Measurements from ENCODE around the gene RPS6KA5. TPM values are rescaled to one million over a fixed set of nuclear protein-coding genes. Genes with fewer than 3 reads are reported as not detected.
"Not testable (repeated sequence)": the region's sequence is repeated elsewhere in the genome, so short reads cannot be mapped to it uniquely, and the experiment has no call there.

The RPS6KA5 gene
- total RNA-seq, 2 donors from 2014 or later: 4.0 to 6.4 TPM

DNA sequence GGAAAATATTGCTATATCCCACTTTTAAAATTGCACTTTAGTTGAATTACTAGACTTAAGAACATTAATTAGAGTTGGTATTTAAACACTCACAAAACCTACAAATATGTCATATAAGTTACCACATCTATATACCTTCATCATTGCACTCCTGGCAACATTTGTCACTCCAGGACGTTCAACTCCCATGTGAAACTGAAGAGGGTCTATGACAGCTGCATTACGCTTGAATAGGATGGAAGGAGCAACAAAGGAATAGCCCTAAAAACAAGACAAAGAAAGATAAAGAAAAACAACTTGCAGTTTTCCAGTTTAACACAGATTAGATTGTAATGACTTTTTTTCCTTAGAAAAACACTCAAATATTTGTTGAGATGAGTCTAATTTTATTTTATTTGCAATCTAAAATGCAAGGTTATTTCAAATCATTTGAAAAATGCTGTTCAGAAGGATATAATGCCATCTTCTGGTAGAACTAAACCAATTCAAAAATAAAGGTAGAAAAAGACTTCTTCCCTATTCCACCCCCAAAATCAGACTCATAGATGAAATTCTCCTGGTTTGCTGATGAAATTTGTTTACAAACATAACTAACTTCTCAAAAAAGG lies 159.9 kb downstream of the RPS6KA5 start:
- intact Hi-C loops (cut with DNase I): loop anchor here in 1 of 2 donors (5.0 kb wide), 1 partner anchor 387 kb away; no protein-coding TSS in a partner anchor
- no peak for DNase-seq (ENCODE audit: low spot score)

DNA sequence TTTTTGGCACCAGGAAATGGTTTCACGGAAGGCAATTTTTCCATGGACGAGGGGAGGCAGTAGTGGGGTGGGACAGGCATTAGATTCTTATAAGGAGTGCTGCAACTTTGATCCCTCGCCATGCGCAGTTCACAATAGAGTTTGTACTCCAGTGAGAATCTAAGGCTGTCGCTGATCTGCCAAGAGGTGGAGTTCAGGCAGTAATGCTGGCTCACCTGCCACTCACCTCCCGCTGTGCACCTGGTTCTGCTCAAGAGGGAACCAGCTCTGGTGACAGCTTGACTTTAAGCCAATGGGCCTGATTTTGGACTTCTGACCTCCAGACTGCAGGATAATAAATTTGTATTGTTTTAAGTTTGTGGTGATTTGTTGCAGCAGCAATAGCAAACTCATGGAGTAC lies 163.4 kb downstream of the RPS6KA5 start:
- no peak for DNase-seq (ENCODE audit: low spot score)
- intact Hi-C loops (cut with DNase I): no loop called here

DNA sequence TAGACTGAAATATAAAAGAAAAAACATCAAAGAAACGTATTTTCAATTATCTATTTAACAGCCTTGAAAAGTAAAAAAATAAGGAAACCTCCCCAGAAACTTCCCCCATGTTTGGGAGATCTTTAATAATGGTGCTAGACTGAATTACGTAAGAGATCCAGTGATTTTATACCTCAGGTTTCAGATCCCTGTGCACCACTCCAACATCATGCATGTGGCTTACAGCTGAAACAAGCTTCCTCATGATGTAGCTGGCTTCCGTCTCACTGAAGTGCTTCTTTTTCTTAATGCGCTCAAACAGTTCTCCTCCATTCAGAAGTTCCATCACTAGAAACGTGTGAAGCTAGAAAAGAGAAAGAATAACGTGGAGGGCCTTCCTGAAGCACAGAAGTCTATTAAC lies 166.2 kb downstream of the RPS6KA5 start:
- intact Hi-C loops (cut with DNase I): no loop called here
- DNase-seq (ENCODE audit: low spot score): no peak

DNA sequence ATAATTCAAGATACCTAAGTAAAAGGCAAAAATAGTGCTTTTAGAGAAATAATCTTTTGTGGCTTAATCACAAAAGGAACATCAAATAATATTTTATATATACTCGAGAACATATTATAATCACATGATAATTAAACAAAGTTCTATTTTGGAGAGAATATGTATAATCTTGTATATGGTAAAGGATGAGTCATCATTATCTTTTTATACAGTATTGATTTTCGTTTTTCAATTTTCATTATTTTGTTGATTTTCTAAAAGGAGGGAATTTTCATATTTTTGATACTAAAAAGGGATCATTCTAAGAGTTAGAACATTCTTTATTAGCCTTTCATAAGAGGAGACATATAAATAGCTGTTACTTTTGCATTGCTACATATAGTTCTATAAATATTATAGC lies 166.9 kb downstream of the RPS6KA5 start:
- DNase-seq (ENCODE audit: low spot score): no peak
- intact Hi-C loops (cut with DNase I): no loop called here

DNA sequence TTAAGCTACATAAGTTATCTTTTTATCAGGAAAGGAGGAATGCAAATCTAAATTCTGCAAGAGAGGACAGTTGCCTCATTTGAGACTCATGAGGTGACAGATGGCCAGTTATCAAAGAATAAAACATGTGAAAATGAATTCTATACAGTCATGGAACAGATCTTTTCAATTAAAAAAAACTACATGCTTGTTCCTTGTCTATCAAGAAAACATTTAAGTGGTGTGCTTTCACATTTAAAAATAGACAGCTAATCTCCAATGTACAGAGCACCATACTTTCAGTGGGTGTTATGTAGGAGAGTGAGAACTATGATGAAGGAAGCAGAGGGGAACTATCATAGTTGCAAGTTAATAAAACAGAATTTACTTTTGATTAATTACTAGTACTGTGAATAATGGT lies 167.5 kb downstream of the RPS6KA5 start:
- DNase-seq (ENCODE audit: low spot score): no peak
- intact Hi-C loops (cut with DNase I): no loop called here

DNA sequence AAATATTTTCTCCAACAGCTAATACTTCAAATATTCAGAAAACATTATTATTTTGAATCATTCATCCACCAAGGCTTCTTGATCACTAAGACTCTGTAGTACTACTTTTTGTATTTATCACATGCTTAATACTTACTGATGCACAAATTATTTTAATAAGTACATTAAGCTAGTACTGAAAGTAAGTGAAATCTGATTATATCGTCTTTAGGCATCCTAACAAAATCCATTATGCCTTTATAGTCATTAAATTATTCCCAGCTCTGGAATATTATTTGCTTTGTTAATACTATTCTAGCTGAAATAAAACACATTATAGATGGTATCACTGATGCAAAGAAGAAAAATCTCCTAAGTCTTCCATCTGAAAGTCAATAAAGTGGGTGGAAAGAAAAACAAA lies 169.1 kb downstream of the RPS6KA5 start:
- DNase-seq (ENCODE audit: low spot score): no peak
- intact Hi-C loops (cut with DNase I): no loop called here

DNA sequence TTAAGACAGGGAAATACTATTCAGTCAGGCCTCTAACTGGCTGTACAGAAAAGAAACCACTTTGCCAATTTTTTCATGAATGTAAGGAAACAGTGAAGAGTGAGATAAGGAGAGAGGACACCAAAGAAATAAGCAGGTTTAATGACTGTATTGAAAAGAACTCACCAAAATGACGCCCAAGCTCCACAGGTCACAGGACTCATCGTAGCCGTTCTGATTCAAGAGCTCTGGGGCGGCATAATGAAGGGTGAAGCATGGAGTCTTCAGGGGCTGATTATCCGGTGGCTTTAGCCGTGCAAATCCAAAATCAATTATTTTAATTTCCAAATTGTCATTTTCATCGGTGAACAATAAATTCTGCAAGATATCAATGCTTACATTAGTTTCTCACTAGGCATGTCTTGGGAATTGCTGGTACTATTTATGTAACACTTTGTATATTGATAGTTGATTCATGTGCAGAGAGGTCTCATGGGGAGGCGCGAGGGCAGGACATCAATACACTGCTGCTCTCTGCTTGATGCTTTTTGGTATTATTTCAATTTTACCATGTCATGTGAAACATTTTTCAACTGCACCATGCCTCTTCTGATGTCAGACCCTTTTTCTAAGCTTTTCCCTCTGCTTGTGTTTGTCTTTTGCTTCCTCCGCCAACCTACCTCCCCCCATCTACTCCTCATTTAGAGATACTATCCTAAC lies 170.0 kb downstream of the RPS6KA5 start:
- no peak for DNase-seq (ENCODE audit: low spot score)
- intact Hi-C loops (cut with DNase I): no loop called here

DNA sequence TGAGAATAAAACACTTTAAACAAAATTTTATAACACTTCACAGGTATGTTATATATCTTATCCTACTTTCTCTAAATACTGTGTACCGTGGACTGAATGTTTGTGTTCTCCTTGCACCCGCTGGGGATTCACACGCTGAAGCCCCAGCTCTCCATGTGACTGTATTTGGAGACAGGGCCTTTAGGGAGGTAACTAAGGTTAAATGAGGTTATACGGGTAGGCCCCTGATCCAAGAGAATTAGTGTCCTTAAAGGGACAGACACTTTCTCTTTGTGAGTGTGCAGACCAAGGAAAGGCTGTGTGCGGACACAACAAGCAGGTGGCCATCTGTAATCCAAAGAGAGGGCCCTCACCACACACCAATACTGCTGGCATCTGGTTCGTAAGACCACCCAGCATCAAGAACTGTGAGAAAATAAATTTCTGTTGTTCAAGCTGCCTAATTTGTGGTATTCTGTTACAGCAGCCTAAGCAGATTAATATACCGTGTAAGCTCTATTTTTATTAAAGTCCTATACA lies 174.1 kb downstream of the RPS6KA5 start:
- no peak for DNase-seq (ENCODE audit: low spot score)
- intact Hi-C loops (cut with DNase I): no loop called here

DNA sequence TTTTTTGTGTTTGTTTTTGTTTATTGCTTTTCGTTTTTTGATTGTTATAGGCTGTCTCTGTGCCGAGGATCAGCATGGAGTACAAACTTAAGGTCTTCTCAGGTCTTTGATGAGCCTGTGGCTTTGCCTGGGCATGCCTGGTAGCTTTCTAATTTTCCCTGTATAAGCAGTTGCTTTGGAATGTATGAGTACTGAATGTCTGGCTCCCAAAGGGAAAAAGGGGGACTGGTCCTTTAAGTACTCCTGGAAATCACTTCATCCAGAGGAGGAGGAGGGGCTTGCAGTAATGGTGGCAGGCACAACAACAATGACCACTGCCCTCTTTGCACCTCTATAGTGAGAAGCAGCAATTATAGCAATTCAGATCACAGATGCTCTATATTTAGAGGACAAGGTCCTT lies 176.7 kb downstream of the RPS6KA5 start:
- intact Hi-C loops (cut with DNase I): no loop called here
- DNase-seq (ENCODE audit: low spot score): no peak

DNA sequence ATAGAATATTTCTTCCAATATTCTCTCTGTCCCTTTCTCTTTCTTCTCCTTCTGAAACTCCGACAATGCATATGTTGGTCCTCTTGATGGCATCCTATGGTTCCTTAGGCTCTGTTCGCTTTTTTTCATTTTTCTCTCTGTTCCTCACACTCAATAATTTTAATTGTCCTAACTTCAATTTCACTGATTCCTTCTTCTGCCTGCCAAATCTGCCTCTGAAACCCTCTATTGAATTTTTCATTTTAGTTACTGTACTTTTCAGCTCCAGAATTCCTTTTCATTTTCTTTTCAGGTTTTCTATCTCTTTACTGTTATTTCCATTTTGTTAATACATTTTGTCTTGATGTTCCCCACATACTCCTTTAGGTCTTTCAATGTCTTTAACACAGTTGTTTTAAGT lies 177.2 kb downstream of the RPS6KA5 start:
- intact Hi-C loops (cut with DNase I): no loop called here
- no peak for DNase-seq (ENCODE audit: low spot score)

DNA sequence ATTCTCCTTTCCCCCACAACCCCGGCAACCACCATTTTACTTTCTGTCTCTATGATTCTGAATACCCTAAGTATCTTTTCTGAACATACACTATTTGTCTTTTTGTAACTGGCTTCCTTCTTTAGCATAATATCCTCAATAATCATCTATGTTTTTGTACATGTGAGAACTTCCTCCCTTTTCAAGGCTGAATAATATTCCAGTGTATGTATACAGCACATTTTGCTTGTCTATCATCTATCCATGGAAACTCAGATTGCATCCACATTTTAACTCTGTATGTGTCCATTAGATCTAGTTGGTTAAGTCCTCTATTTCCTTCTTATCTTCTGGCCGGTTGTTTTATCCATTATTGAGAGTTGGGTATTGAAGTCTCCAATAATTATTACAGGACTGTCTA lies 180.2 kb downstream of the RPS6KA5 start:
- intact Hi-C loops (cut with DNase I): no loop called here
- no peak for DNase-seq (ENCODE audit: low spot score)

DNA sequence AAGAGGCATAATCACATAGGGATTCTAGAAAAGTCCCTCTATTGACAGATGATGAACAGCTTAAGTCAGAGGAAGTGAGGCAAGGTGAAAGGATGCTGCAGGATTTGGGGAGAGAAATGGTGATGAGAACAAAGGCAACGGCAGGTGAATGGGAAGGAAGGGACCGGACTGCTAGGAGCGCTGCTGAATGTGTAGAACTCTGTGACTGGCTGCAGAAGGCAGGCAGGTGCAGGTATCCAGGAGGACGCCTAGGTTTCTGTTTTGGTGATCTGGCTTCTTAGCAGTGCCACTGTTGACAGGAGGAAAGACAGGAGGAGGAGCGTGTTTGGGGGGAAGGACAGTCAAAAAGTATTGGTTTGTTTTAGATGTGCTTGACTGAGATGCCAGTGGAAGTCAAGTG lies 185.8 kb downstream of the RPS6KA5 start:
- no peak for DNase-seq (ENCODE audit: low spot score)
- intact Hi-C loops (cut with DNase I): no loop called here

DNA sequence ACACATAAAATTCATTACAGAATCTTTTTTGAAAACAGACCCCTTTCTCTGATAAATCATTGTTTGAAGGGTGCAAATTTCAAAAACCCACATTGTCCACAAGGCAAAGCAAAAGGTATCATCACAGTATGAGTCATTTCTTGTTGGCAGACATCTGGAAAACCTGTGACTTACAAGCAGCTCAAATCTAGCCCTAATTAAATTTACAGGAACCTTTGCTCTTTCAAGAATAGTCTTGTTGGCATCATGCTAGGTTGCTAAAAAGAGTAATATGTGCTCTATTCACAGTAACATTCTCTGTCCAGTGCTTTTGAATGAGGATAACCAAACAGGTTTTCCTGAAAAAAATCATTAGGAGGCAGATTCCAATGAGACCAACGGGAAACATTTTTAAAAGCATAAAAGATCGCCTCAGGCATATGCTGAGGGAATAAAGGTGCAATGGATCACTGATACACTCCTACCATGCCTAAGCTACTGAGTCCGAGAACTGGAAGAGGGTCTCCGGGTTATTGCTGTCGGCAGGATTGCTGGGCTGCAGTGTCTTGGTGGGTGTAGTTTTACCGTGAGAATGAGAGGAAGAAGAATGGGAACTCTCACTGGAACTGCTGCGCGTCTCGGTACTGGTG lies 188.7 kb downstream of the RPS6KA5 start:
- no peak for DNase-seq (ENCODE audit: low spot score)
- intact Hi-C loops (cut with DNase I): no loop called here

DNA sequence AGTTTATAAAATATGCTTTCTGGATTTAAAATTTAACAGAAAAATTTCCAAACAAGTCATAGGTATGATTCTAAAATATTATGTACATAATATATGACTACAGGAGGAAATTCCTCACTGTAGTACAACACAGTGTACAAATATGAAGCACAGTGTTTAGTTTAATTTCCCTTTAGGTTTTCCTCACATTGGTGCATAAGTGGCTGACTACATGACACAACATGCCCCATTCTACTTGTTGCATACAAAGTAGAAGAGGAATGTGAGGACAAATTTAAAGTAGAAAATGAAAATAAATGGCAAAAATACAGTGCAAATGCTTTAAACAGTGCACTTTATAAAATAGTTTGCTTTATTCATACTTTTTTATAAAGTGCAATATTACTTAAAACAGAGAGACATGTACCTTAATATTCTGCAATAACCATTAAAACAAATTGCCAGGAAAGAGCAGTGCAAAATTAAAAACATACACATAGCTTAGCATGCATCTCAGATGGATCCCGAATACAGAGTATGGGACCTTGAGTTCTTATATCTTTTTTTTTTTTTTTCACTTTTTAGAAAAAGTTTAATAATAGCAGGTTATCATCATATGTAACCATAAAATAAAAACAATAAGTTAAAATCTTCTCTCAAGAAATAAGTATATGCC lies 189.4 kb downstream of the RPS6KA5 start:
- intact Hi-C loops (cut with DNase I): no loop called here

DNA sequence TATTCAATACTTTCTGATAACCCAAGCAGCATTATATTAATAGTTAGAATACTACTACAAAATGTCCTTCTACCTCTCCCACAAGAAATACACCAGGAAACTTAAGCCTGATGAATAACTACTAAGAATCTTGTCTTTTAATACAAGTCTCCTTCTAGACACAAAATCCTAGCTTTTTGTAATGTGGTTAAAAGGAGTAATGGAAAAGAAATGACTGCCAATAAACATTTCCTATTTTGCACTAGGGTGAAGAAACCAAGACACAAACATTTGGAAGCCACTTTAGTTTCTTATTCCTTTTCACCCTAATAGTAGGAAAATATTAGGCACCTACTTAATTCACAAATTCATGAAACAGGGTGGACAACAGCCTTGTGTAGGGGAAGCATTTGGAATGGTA lies 192.9 kb downstream of the RPS6KA5 start:
- intact Hi-C loops (cut with DNase I): no loop called here
- no peak for DNase-seq (ENCODE audit: low spot score)

More for the DNA sequence above, 189.4 kb downstream of the RPS6KA5 start:
- no peak for DNase-seq (ENCODE audit: low spot score)

DNA sequence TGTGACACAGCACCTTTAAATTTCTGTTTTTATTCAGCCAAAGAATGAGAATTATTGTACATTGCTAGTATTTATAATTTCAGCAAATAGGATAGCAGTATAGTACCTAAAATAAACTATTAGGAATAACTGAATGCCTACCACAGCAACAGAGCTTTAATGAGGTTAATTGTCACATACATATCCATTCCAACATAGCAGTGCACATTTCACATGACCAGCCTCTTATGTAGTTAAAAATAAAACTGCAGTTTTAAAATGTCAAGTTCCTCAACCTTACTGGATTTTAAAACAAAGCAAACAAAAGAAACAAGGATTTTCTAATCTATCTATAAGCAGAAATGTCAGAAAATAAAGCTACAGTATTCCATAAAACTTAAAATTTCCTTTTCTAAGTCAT lies 193.6 kb downstream of the RPS6KA5 start:
- intact Hi-C loops (cut with DNase I): no loop called here
- DNase-seq (ENCODE audit: low spot score): no peak

DNA sequence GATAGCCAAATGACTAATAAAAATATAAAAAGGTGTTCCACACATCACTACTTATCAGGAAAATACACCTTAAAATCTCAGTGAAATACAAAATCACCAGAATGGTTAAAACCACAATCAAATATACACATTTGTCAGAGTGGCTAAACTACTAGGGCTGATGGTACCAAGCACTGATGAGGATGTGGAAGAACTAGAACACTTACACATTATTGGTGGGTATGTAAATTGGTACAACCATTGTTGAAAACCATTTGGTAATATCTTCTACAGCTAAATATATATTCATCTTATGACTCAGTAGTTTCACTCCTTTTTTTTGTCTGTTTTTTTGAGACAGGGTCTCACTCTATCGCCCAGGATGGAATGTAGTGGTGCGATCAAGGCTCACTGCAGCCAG lies 195.7 kb downstream of the RPS6KA5 start:
- intact Hi-C loops (cut with DNase I): no loop called here
- no peak for DNase-seq (ENCODE audit: low spot score)

DNA sequence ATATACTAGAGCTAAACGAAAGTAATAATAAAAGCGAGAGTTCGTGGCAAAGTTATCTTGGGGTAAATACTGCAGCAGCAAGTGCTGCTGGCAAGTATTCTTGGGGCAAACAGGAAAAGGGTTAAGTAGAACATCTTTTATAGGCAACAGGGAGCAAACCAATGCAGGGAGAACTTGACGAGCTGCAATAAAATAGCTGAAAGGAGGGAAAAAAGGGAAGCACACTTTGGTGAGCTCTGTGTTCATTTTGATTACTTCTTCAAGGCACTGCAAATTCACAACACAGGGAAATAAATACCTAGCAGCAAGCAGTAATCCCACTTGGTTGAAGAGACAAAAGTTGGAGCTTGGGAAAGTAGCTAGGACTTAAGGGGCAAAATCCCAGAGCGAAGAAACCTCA lies 201.9 kb downstream of the RPS6KA5 start:
- DNase-seq (ENCODE audit: low spot score): no peak
- intact Hi-C loops (cut with DNase I): no loop called here

DNA sequence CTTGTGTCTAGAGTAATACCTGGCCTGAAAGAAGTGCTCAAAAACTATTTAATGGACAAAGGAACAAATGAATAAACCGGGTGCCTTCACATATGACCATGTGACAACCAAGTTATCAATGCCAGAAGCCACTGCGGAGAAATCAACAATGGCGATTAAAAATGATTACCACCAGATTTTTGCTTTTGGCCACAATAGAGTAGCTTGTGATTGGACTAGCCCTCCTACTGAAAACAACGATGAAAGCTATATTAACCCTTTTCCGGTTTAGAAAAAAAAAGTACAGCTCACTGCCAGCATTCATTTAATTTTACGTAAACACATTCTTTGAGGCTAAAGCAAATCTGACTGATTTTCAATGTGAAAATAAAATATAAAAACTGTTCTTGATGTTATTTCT lies 202.6 kb downstream of the RPS6KA5 start:
- intact Hi-C loops (cut with DNase I): no loop called here
- DNase-seq (ENCODE audit: low spot score): no peak

DNA sequence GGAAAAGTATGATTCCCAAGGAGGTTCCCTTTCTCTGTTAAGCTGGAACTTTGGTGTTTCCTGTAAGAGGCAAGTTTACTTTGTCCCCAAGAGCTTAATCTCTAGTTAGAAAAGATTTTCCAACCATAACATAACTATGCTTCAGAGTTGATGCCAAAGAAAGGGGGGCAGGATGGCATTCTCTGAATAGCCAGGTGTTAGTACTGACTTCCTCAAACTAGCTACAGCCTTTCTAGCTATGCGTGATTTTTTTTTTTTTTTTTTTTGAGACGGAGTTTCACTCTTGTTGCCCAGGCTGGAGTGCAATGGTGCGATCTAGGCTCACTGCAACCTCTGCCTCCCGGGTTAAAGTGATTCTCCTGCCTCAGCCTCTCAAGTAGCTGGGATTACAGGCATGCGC lies 204.3 kb downstream of the RPS6KA5 start:
- intact Hi-C loops (cut with DNase I); DNase-seq (ENCODE audit: low spot score): not testable (repeated sequence)

Data from posterior vena cava (tissue), 2 donors.